K562 (cell line): Measurements from ENCODE around the gene SOX12. TPM values are rescaled to one million over a fixed set of nuclear protein-coding genes. Genes with fewer than 3 reads are reported as not detected.

Experiments
- ARID3A ChIP-seq: IDR thresholded peaks from 2 replicates; pipeline ENCODE4 v1.6.1; 2012; ENCODE audit warnings: low read depth, low read length, improper control_type of control experiment, borderline replicate concordance
- ATF7 ChIP-seq: fragments of 450-650 bp; IDR thresholded peaks from 2 replicates; pipeline ENCODE4 v1.7.1; 2014; ENCODE audit warnings: mild to moderate bottlenecking, moderate library complexity
- CREB1 ChIP-seq, 2 experiments: sonication (generic) in 1 of 2; formaldehyde crosslinking in 1 of 2; IDR thresholded peaks; 2 replicates each; pipeline versions ENCODE4 v1.6.1 to v1.8.0; 2012 to 2022; ENCODE audit warnings: inconsistent platforms in 1 of 2, mild to moderate bottlenecking in 1 of 2, missing genetic modification reagents in 1 of 2, moderate library complexity in 1 of 2
- ELF1 ChIP-seq: fragments of 200-800 bp; sonication (Bioruptor generic); IDR thresholded peaks from 2 replicates; pipeline ENCODE4 v1.6.1; 2016; ENCODE audit warnings: missing genetic modification characterization, missing compliant biosample characterization
- FOXK1 ChIP-seq: sonication (generic); formaldehyde crosslinking; IDR thresholded peaks from 2 replicates; pipeline ENCODE4 v1.8.0; 2022; ENCODE audit warnings: missing genetic modification reagents, mild to moderate bottlenecking, borderline replicate concordance
- FOXK2 ChIP-seq, 2 experiments: fragments of 450-650 bp; IDR thresholded peaks in 1 of 2; conservative IDR thresholded peaks in 1 of 2; 2 replicates each; pipeline ENCODE4 v1.6.1; 2016; ENCODE audit warnings: low read depth in 2 of 2, mild to moderate bottlenecking in 1 of 2
- HDAC2 ChIP-seq: fragments of 450-650 bp; IDR thresholded peaks from 2 replicates; pipeline ENCODE4 v1.6.1; 2016; ENCODE audit warnings: mild to moderate bottlenecking
- JUND ChIP-seq, 2 experiments: IDR thresholded peaks; 2 replicates in 1 of 2; 3 replicates in 1 of 2; pipeline ENCODE4 v1.6.1; 2011; ENCODE audit warnings: borderline replicate concordance in 2 of 2, low read depth in 2 of 2, low read length in 2 of 2, improper control_type of control experiment in 1 of 2, missing biosample characterization in 1 of 2, missing genetic modification characterization in 1 of 2, missing genetic modification reagents in 1 of 2
- NRF1 ChIP-seq, 2 experiments: fragments of 450-650 bp; IDR thresholded peaks in 1 of 2; conservative IDR thresholded peaks in 1 of 2; 2 replicates each; pipeline ENCODE4 v1.6.1; 2014; ENCODE audit warnings: mild to moderate bottlenecking in 2 of 2
- PATZ1 ChIP-seq: fragments of 250-450 bp; sonication (Bioruptor Pico); IDR thresholded peaks from 2 replicates; pipeline ENCODE4 v1.5.0; 2020; ENCODE audit warnings: mild to moderate bottlenecking, borderline replicate concordance
- POLR2AphosphoS2 ChIP-seq: IDR thresholded peaks from 2 replicates; pipeline ENCODE4 v1.6.1; 2012; ENCODE audit warnings: low read length, improper control_type of control experiment
- SIN3A ChIP-seq, 2 experiments: fragments of 150-350 bp in 1 of 2; IDR thresholded peaks; 2 replicates each; pipeline ENCODE4 v1.6.1; 2011 to 2016; ENCODE audit warnings: borderline replicate concordance in 2 of 2, low read depth in 2 of 2, low read length in 2 of 2, mild to moderate bottlenecking in 2 of 2, moderate library complexity in 2 of 2; ENCODE audit not compliant: control insufficient read depth in 1 of 2
- SPI1 ChIP-seq: IDR thresholded peaks from 2 replicates; pipeline ENCODE4 v1.6.1; 2011; ENCODE audit warnings: low read depth, low read length, control low read depth, borderline replicate concordance
- ZBTB12 ChIP-seq: fragments of 250-450 bp; sonication (Bioruptor Pico); IDR thresholded peaks from 2 replicates; pipeline ENCODE4 v1.4.0; 2020
- ZFX ChIP-seq: sonication (generic); formaldehyde crosslinking; IDR thresholded peaks from 2 replicates; pipeline ENCODE4 v1.8.0; 2022; ENCODE audit warnings: mild to moderate bottlenecking, missing genetic modification reagents, moderate library complexity
- ZNF584 ChIP-seq: fragments of 200-800 bp; sonication (Bioruptor generic); IDR thresholded peaks from 2 replicates; pipeline ENCODE4 v1.6.1; 2016; ENCODE audit warnings: low read depth, mild to moderate bottlenecking, missing genetic modification characterization, missing compliant biosample characterization
- ZNF655 ChIP-seq: fragments of 250-450 bp; sonication (Bioruptor Pico); IDR thresholded peaks from 2 replicates; pipeline ENCODE4 v1.5.0; 2021
- ZNF695 ChIP-seq: fragments of 450-650 bp; formaldehyde crosslinking; IDR thresholded peaks from 2 replicates; pipeline ENCODE4 v1.4.0; 2020; ENCODE audit warnings: mild to moderate bottlenecking, moderate library complexity
- polyA plus RNA-seq, 8 experiments: library from polyadenylated mRNA; depleted of rRNA in 4 of 8; stranded (reverse) in 5 of 8; unstranded in 3 of 8; fragments of >200 nt; fragmentation: Nextera tagmentation in 2 of 8; fragmentation: Illumina TruSeq in 1 of 8; extraction: Ambion mirVana in 2 of 8; extraction: Trizol in 1 of 8; gene quantifications; 2 replicates each; pipeline versions ENCODE4 v1.2.1 to v1.2.3, GENCODE V29; 2011 to 2014; ENCODE audit warnings: inconsistent platforms in 1 of 8, missing spikeins in 1 of 8
- total RNA-seq, 7 experiments: library from RNA; depleted of rRNA in 6 of 7; stranded (reverse); fragments of >200 nt in 6 of 7; fragmentation: Illumina TruSeq in 2 of 7; extraction: Trizol in 2 of 7; gene quantifications; 2 replicates each; pipeline versions ENCODE4 v1.2.1 to v1.2.3, GENCODE V29; 2011 to 2021; ENCODE audit warnings: low replicate concordance in 1 of 7

Gene SOX12
- total and polyA plus RNA-seq, 9 of the 15 experiments (the other 6 are each of a cell fraction or from before 2014, with no cell fraction given), result 0.42 to 26.3 (median 2.6) TPM

- TF ChIP-seq ZNF655 (CRISPR knock-in tag) (no peak), ZNF584 (CRISPR knock-in tag) (peak; percentile 70), HDAC2 (peak; percentile 23; the same call in 1 of the 2 replicates), JUND (IDR thresholded peaks at IDR 0.05; ENCODE audit: borderline replicate concordance, low read depth, low read length) (peak; percentile 92), JUND (tag; IDR thresholded peaks at IDR 0.05; ENCODE audit: borderline replicate concordance, low read depth, low read length) (peak; percentile 86; the same call in 2 of the 3 replicates), ARID3A (no peak), ZFX (CRISPR knock-in tag) (peak; percentile 76), SIN3A (IDR thresholded peaks at IDR 0.05; ENCODE audit: borderline replicate concordance in 2 of 2, control insufficient read depth in 1 of 2, low read depth in 2 of 2, low read length in 2 of 2) (no peak), PATZ1 (CRISPR knock-in tag) (no peak), ZBTB12 (CRISPR knock-in tag) (peak; percentile 82), ELF1 (tag) (peak; percentile 41; the same call in 1 of the 2 replicates), NRF1 (conservative IDR thresholded peaks at IDR 0.05 in 1 of 2, IDR thresholded peaks at IDR 0.05 in 1 of 2) (peak; percentile 29 to 54; a peak in 2 of 4 replicates), ZNF695 (CRISPR knock-in tag) (no peak), SPI1 (peak; percentile 19; the same call in 1 of the 2 replicates), FOXK2 (conservative IDR thresholded peaks at IDR 0.05 in 1 of 2, IDR thresholded peaks at IDR 0.05 in 1 of 2; ENCODE audit: low read depth in 2 of 2) (peak in 1 of 2 experiments; percentile 30; a peak in 1 of 4 replicates), ATF7 (peak; percentile 99), CREB1 (IDR thresholded peaks at IDR 0.05) (peak; percentile 95), CREB1 (CRISPR knock-in tag; IDR thresholded peaks at IDR 0.05) (peak; percentile 95), FOXK1 (no peak), POLR2AphosphoS2 (0 out of 2 replicates have a peak, but pooled peaks have one; percentile 50)
Observed at GRCh38 chr20:373171-373890, 48.0 kb downstream of the SOX12 start (continued).
